Endometrial microvascular endothelial cells (primary cell): ENCODE data around the gene SLC35F1. TPM values are rescaled to one million over a fixed set of nuclear protein-coding genes. Genes with fewer than 3 reads are reported as not detected.

ENCODE experiments used
- in situ Hi-C: cut with HindIII; loops from 2 replicates; pipeline ENCODE4 v1.10.0; 2017; ENCODE audit warnings: low sequenced_read_pairs, low pct_unique_long_range_greater_than_20kb; ENCODE audit errors: inconsistent ontology term
- total RNA-seq: library from RNA; depleted of rRNA; stranded (reverse); fragments of >200 nt; gene quantifications from one replicate; pipeline ENCODE4 v1.2.3, GENCODE V29; 2015; ENCODE audit errors: inconsistent ontology term

SLC35F1 gene
- total RNA-seq, 1 donor from 2014 or later: not detected

GRCh38 chr6:118356686-118357085 is 449.6 kb downstream of the SLC35F1 start:
- in situ Hi-C loops: no loop called here

Other genes starting within 250 kb of the SLC35F1 start
- gene NUS1, start 231.8 kb upstream of the SLC35F1 start, total RNA-seq: 23.7 TPM